Spleen (tissue), 3 donors: Measurements from ENCODE around the gene TRMT112.

Experiments used
- POLR2A ChIP-seq, 3 donors: fragments of 450-650 bp; IDR thresholded peaks; one replicate each; pipeline ENCODE4 v1.5.1; 2017; ENCODE audit warnings: antibody characterized with exemption in 3 of 3, mild to moderate bottlenecking in 1 of 3
- POLR2AphosphoS5 ChIP-seq, 3 donors: sonication (generic); formaldehyde crosslinking; IDR thresholded peaks; one replicate each; pipeline ENCODE4 v1.5.1; 2017; ENCODE audit warnings: antibody characterized with exemption in 3 of 3

DNA sequence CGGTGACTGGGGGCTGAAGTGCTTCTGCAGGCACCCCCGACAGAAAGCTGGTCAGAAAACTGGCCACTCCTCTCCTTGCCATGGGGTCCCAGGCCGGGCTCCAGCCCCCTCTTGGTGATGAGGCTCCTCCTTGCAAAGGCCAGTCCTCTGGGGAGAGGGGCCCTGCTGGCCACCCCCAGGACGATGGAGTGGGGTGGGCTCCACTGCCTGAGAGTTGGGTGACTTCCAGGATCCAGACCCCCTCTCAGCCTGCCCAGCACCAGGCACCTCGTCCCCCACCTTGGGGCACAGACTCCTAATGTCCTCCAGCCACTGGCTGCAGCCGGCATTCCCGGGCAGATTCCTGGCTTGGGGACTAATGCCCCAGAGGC, 41.2 kb upstream of the TRMT112 start:
- TF ChIP-seq POLR2AphosphoS5 (IDR thresholded peaks at IDR 0.05): no peak
- no peak for TF ChIP-seq POLR2A (IDR thresholded peaks at IDR 0.05)
